ENCODE measurements around the gene ASAP3.
A peak's percentile ranks its signal among the peaks of the same experiment; 100 is the strongest.

ASAP3 gene

DNA sequence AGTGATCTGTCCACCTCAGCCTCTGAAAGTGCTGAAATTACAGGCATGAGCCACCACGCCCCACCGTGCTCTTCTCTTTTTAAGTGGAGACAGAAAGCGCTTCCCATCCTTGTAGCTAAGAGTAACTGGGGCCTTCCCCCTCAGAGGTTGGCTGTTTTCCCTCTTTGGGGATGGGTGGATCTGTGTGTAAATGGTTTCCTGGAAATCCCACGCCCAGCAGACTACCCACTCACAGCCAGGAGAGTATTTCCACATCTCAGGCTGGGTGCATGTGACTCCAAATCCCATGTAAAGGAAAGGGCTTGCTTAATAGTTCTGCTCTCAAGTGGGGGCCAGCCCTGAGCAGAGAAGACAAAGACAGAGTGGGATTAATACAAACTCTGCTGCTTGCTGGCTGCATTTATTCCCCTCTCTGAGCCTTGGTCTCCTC is 39.9 kb downstream of the ASAP3 start:
- no peaks in the 10 kb centered on the region for H3K9me3 ChIP-seq (ENCODE audit: control insufficient read depth, insufficient read depth, low read depth, low read length)
- H3K4me1 ChIP-seq (ENCODE audit: control insufficient read depth, insufficient read depth, low read length), result no peaks in the 10 kb centered on the region
- H3K27me3 ChIP-seq (ENCODE audit: control insufficient read depth, insufficient read depth, low read length), result no peaks in the 10 kb centered on the region
- no peak overlapping the region for H3K9ac ChIP-seq (ENCODE audit: low read length)
- no peak overlapping the region for H3K4me3 ChIP-seq (ENCODE audit: low read depth, low read length)
- no peak overlapping the region for H3K27ac ChIP-seq (ENCODE audit: low read depth, low read length)
- H3K36me3 ChIP-seq (ENCODE audit: control insufficient read depth, insufficient read depth, low read length), result peaks cover 35% of the 10 kb centered on the region

DNA sequence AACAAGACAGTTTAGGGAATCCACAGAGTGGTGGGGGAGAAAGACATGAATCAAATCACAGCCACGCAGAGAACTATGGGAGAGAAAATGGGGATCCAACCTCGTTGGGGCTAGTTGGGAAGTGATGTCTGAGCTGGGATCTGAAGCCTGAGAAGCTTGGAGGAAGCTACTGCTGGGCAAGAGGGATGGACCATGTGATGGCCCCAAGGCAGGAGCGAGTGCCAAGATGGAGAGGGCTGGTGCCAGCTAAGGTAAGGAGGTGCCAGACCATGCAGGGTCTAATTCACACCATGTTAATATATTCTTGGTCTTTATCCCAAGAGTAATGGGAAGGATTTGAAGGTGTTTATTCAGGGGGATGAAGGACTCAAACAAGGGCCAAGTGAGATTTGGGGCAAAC is 41.2 kb downstream of the ASAP3 start:
- no peak overlapping the region for H3K4me3 ChIP-seq (ENCODE audit: low read depth, low read length)
- no peak overlapping the region for H3K27ac ChIP-seq (ENCODE audit: low read depth, low read length)
- no peak overlapping the region for H3K9ac ChIP-seq (ENCODE audit: low read length)
- H3K27me3 ChIP-seq (ENCODE audit: control insufficient read depth, insufficient read depth, low read length), result no peaks in the 10 kb centered on the region
- H3K9me3 ChIP-seq (ENCODE audit: control insufficient read depth, insufficient read depth, low read depth, low read length), result no peaks in the 10 kb centered on the region
- H3K36me3 ChIP-seq (ENCODE audit: control insufficient read depth, insufficient read depth, low read length), result peaks cover 33% of the 10 kb centered on the region
- H3K4me1 ChIP-seq (ENCODE audit: control insufficient read depth, insufficient read depth, low read length), result no peaks in the 10 kb centered on the region

DNA sequence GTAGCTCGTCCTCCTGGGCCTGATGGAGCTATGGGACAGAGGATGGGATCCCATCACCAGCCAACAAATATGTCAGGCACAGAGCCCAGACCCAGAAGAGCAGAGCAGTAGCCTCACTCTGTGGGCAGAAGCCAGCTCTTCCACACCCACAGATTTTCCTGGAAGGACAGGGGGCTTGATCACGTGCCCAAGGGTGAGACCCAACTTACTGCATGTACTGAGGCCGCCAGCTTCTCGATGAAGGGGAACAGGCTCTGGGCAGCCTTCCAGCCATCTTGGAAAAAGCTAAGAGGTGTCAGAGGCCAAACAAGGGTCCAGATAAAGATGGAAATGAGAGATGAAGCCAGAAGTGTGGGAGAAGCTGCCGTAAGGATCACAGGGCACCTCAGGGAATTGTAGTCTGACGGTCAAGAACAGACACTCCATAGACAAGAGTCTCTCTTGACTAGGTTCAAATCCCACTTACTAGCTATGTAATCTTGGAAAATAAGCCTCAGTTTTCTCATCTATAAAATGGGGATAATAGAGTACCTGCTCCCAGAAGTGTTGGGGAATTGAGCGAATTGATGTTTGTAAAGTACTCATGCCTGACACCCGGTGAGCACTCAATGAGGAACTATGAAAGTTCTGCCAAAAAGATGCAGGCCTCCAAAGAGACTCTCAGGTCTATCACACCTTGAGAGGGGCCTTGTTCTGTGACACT is 42.4 kb downstream of the ASAP3 start:
- Histone ChIP-seq H3K4me3 (ENCODE audit: low read depth, low read length) (no peak overlapping the region), H3K9ac (ENCODE audit: low read length) (no peak overlapping the region), H3K36me3 (ENCODE audit: control insufficient read depth, insufficient read depth, low read length) (peaks cover 33% of the 10 kb centered on the region), H3K4me1 (ENCODE audit: control insufficient read depth, insufficient read depth, low read length) (peaks cover 7% of the 10 kb centered on the region), H3K9me3 (ENCODE audit: control insufficient read depth, insufficient read depth, low read depth, low read length) (no peaks in the 10 kb centered on the region), H3K27ac (ENCODE audit: low read depth, low read length) (no peak overlapping the region), H3K27me3 (ENCODE audit: control insufficient read depth, insufficient read depth, low read length) (no peaks in the 10 kb centered on the region)

DNA sequence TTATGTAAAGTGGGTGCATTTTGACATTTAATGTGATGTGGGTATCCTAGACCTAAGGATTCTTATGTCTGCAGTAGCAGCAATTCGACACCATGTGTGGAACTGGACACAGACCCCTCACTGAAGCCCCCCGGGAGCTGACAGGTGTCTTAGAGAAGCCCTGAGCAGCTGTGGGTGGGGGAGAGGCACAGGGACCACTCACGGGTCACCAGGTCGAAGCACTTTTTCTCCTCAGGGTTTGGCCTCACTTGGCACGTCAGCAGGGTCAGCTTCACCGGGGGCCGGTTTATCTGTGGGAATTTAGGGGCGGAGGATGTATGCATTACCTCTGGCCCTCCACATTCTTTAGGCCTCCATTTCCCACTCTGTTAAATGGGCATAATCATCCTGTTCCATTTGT is 45.4 kb downstream of the ASAP3 start:
- H3K4me1 ChIP-seq (ENCODE audit: control insufficient read depth, insufficient read depth, low read length), result peaks cover 11% of the 10 kb centered on the region
- no peak overlapping the region for H3K27ac ChIP-seq (ENCODE audit: low read depth, low read length)
- no peaks in the 10 kb centered on the region for H3K27me3 ChIP-seq (ENCODE audit: control insufficient read depth, insufficient read depth, low read length)
- peaks cover 51% of the 10 kb centered on the region for H3K36me3 ChIP-seq (ENCODE audit: control insufficient read depth, insufficient read depth, low read length)
- H3K4me3 ChIP-seq (ENCODE audit: low read depth, low read length), result no peak overlapping the region
- H3K9ac ChIP-seq (ENCODE audit: low read length), result no peak overlapping the region
- H3K9me3 ChIP-seq (ENCODE audit: control insufficient read depth, insufficient read depth, low read depth, low read length), result no peaks in the 10 kb centered on the region

DNA sequence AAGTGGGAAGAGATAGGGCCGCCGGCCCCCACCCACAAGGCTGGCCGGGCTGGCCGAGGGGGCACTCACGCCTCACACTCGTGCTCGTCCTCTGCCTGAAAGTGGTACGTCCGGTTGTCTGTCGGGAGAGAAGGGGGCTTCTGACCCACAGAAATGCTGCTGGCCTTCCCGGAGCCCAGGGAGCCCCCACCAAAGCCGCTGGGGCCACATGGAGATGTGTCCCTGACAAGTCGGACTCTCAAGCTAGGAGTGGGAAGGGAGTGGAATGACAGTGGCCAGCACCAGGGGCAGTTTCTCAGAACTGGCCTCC is 46.7 kb downstream of the ASAP3 start:
- no peaks in the 10 kb centered on the region for H3K27me3 ChIP-seq (ENCODE audit: control insufficient read depth, insufficient read depth, low read length)
- H3K9ac ChIP-seq (ENCODE audit: low read length), result no peak overlapping the region
- H3K4me3 ChIP-seq (ENCODE audit: low read depth, low read length), result peak overlapping the region; percentile 48
- no peak overlapping the region for H3K27ac ChIP-seq (ENCODE audit: low read depth, low read length)
- peaks cover 62% of the 10 kb centered on the region for H3K36me3 ChIP-seq (ENCODE audit: control insufficient read depth, insufficient read depth, low read length)
- no peaks in the 10 kb centered on the region for H3K9me3 ChIP-seq (ENCODE audit: control insufficient read depth, insufficient read depth, low read depth, low read length)
- peaks cover 11% of the 10 kb centered on the region for H3K4me1 ChIP-seq (ENCODE audit: control insufficient read depth, insufficient read depth, low read length)

DNA sequence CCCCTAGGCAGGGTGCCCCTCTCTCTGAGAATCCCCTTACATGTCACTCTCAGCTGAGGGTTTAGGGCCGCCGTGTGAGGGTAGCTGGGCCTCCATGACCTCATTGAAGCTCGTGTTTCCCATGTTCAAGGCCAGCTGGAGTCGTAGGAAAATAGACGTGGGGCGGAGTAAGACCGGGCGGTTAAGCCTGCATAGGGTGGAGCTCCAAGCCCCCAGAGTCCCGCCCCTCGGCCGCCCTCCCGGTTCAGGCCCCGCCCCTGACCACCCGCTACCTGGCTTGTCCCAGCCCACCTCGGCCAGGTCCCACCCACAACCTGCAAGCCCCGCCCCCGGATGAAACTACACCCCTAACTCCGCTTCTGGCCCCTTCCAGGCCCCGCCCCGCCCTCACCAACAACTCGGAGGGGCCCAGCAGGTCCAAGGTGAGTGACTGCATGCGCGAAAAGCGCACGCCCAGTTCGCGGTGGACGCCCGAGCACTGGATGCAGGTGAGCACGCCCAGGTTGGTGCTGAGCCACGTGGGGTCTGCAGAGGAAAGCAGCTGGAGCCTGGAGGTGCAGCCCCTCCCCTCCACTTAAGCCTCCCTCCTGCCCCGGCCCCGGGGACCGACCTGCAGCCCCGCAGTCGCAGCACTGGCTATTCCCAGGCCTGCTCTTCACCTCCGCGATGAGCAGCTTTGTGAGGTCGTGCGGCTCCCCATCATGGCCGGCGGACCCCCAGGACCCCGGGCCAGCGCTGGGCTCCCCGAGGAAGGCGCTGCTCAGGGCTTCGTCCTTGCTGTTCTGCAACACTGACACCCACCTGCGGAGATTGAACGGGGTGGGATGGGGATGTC is 47.2 kb downstream of the ASAP3 start:
- Histone ChIP-seq H3K4me3 (ENCODE audit: low read depth, low read length) (peak overlapping the region; percentile 48), H3K36me3 (ENCODE audit: control insufficient read depth, insufficient read depth, low read length) (peaks cover 59% of the 10 kb centered on the region), H3K27me3 (ENCODE audit: control insufficient read depth, insufficient read depth, low read length) (no peaks in the 10 kb centered on the region), H3K9ac (ENCODE audit: low read length) (no peak overlapping the region), H3K9me3 (ENCODE audit: control insufficient read depth, insufficient read depth, low read depth, low read length) (no peaks in the 10 kb centered on the region), H3K27ac (ENCODE audit: low read depth, low read length) (no peak overlapping the region), H3K4me1 (ENCODE audit: control insufficient read depth, insufficient read depth, low read length) (peaks cover 11% of the 10 kb centered on the region)

DNA sequence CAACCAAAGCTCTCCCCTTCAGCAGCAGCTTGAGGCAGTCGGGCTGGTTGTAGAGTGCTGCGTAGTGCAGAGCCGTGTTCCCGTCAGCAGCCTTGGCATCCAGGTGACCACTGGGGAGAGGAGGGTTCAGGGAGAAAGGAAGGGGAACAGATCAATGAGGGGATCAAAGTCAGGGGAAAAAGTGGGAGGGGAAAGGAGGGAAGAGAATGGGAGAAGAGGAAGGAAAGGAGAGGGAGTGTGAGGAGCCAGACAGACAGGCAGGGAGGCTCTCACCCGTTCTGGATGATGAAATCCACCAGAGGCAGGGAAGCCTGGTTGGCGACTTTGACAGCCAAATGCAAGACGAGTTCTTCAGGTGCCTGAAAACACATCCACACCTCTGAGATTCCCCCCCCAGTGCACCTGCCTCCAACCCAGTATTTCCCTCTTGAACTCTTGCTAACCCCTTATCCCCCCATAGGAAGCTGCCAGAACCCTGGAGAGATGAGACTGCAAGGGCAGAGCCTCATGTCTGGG is 49.7 kb downstream of the ASAP3 start:
- Histone ChIP-seq H3K9me3 (ENCODE audit: control insufficient read depth, insufficient read depth, low read depth, low read length) (no peaks in the 10 kb centered on the region), H3K9ac (ENCODE audit: low read length) (no peak overlapping the region), H3K36me3 (ENCODE audit: control insufficient read depth, insufficient read depth, low read length) (peaks cover 71% of the 10 kb centered on the region), H3K4me3 (ENCODE audit: low read depth, low read length) (no peak overlapping the region), H3K4me1 (ENCODE audit: control insufficient read depth, insufficient read depth, low read length) (peaks cover 11% of the 10 kb centered on the region), H3K27me3 (ENCODE audit: control insufficient read depth, insufficient read depth, low read length) (no peaks in the 10 kb centered on the region), H3K27ac (ENCODE audit: low read depth, low read length) (no peak overlapping the region)

DNA sequence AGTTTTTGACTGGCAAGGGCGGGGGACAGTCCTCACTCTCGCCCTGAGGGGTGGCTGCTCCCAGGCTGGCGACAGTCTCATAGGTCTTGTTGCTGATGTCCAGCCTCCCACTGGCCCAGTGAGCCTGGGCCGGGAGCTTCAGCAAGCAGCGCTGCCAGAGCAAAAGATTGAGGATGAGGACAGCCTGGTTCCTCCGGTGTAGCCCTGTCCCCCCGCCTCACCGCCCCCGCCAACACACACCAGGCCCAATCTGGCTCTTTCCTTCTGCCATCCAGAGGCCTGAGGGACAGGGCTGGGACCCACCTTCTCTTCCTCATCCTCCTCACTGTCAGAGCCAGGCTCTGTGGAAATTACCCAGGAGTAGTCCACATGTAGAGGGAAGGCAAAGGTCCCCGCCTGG is 50.9 kb downstream of the ASAP3 start:
- peaks cover 75% of the 10 kb centered on the region for H3K36me3 ChIP-seq (ENCODE audit: control insufficient read depth, insufficient read depth, low read length)
- H3K4me1 ChIP-seq (ENCODE audit: control insufficient read depth, insufficient read depth, low read length), result peaks cover 11% of the 10 kb centered on the region
- no peak overlapping the region for H3K4me3 ChIP-seq (ENCODE audit: low read depth, low read length)

DNA sequence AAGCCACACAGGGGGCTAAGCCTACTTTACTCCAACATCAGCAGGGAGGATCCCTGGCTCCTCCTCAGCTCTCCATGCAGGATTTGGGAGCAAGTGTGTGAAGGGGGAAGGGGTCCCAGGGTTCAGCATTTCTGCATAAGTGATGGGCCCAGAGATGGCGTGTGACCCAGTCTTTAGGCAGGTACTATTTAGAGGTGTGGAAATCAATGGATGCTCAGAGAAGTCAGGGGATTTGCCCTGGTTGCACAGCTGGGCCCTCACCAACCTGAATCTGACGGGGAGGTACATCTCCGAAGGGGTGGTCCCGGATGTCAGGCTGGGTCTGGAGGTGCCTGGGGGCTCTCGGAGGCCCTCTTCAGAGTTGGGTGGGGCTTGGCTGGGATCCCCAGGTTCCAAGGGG is 52.5 kb downstream of the ASAP3 start:
- Histone ChIP-seq H3K27ac (ENCODE audit: low read depth, low read length) (no peak overlapping the region), H3K4me1 (ENCODE audit: control insufficient read depth, insufficient read depth, low read length) (peaks cover 3% of the 10 kb centered on the region; the same call in 1 of the 2 replicates), H3K4me3 (ENCODE audit: low read depth, low read length) (no peak overlapping the region), H3K27me3 (ENCODE audit: control insufficient read depth, insufficient read depth, low read length) (peaks cover 20% of the 10 kb centered on the region), H3K9me3 (ENCODE audit: control insufficient read depth, insufficient read depth, low read depth, low read length) (no peaks in the 10 kb centered on the region), H3K36me3 (ENCODE audit: control insufficient read depth, insufficient read depth, low read length) (peaks cover 77% of the 10 kb centered on the region), H3K9ac (ENCODE audit: low read length) (no peak overlapping the region)

More for the DNA sequence above, 50.9 kb downstream of the ASAP3 start:
- Histone ChIP-seq H3K9ac (ENCODE audit: low read length) (no peak overlapping the region), H3K27me3 (ENCODE audit: control insufficient read depth, insufficient read depth, low read length) (peaks cover 3% of the 10 kb centered on the region; the same call in 1 of the 2 replicates), H3K27ac (ENCODE audit: low read depth, low read length) (no peak overlapping the region), H3K9me3 (ENCODE audit: control insufficient read depth, insufficient read depth, low read depth, low read length) (no peaks in the 10 kb centered on the region)

DNA sequence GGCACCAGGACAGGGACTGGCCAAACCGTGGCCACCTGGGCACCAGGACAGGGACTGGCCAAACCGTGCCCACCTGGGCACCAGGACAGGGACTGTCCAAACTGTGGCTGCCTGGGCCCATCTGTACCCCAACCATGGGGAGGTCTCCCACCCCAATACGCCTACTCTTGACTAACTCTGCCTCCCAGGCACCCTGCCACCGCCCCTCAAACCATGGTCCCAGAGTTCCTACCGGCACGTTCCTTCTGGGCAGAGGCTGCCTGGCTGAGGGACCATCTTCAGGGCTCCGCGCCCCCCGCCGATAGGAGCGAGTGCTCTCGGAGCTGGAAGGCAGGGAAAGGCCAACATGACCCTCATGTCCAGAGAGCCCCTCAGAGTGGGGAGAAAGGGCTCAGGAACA is 53.2 kb downstream of the ASAP3 start:
- no peak overlapping the region for H3K27ac ChIP-seq (ENCODE audit: low read depth, low read length)
- H3K9ac ChIP-seq (ENCODE audit: low read length), result no peak overlapping the region
- peaks cover 27% of the 10 kb centered on the region for H3K27me3 ChIP-seq (ENCODE audit: control insufficient read depth, insufficient read depth, low read length)
- H3K4me1 ChIP-seq (ENCODE audit: control insufficient read depth, insufficient read depth, low read length), result no peaks in the 10 kb centered on the region
- peaks cover 79% of the 10 kb centered on the region for H3K36me3 ChIP-seq (ENCODE audit: control insufficient read depth, insufficient read depth, low read length)
- no peak overlapping the region for H3K4me3 ChIP-seq (ENCODE audit: low read depth, low read length)
- no peaks in the 10 kb centered on the region for H3K9me3 ChIP-seq (ENCODE audit: control insufficient read depth, insufficient read depth, low read depth, low read length)
